ENCODE data around the gene GLIPR1L1.

GLIPR1L1 gene, protein sequence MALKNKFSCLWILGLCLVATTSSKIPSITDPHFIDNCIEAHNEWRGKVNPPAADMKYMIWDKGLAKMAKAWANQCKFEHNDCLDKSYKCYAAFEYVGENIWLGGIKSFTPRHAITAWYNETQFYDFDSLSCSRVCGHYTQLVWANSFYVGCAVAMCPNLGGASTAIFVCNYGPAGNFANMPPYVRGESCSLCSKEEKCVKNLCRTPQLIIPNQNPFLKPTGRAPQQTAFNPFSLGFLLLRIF

DNA sequence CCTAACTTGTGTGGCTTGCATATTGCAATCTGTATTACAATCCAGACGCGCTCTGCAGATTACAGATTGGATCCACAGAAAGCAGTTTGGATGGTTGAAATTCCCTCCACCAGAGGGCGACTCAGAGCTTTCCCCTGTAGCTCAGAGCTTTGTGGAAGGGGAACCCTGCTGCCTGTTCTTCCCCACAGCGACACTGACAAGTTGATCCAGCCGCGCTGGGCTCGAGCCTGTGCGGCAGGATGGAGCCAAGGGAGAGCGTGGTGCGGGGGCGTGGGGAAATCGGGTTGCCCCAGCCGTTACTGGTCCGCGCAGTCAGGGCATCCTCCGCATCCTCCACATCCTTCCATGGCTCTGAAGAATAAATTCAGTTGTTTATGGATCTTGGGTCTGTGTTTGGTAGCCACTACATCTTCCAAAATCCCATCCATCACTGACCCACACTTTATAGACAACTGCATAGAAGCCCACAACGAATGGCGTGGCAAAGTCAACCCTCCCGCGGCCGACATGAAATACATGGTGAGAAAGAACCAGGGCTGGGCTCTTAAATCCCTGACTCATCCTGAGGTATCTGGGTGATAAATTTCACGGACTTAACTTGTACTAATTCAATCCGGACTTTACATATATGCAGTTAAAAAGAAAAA lies at the start of gene GLIPR1L1:
Gene GLIPR1L1 (plus strand): TSS at position 287 of the 647 bp plus-strand sequence. CDS start 59 bp downstream, at position 346.
- DNase-seq (ENCODE audit: extremely low spot score): peak; percentile 76
- TF ChIP-seq CTBP1 (IDR thresholded peaks at IDR 0.05; ENCODE audit: borderline replicate concordance) (0 out of 2 replicates have a peak, but pooled peaks have one; percentile 42), ELF4 (IDR thresholded peaks at IDR 0.05) (no peak)
- TF ChIP-seq, protein P1, sequence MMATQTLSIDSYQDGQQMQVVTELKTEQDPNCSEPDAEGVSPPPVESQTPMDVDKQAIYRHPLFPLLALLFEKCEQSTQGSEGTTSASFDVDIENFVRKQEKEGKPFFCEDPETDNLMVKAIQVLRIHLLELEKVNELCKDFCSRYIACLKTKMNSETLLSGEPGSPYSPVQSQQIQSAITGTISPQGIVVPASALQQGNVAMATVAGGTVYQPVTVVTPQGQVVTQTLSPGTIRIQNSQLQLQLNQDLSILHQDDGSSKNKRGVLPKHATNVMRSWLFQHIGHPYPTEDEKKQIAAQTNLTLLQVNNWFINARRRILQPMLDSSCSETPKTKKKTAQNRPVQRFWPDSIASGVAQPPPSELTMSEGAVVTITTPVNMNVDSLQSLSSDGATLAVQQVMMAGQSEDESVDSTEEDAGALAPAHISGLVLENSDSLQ (IDR thresholded peaks at IDR 0.05): peak; percentile 57
- POLR2A ChIA-PET: interaction anchor here (0.6 to 1.1 kb wide), 2 partner anchors 56 to 1395 kb away, joined by 3 read pairs; partner anchors contain the start of gene GLIPR1L2
- CTCF ChIA-PET: interaction anchor here (0.6 to 1.1 kb wide), 4 partner anchors 9 to 423 kb away, joined by 3 to 5 read pairs (median 4); no protein-coding TSS in a partner anchor

DNA sequence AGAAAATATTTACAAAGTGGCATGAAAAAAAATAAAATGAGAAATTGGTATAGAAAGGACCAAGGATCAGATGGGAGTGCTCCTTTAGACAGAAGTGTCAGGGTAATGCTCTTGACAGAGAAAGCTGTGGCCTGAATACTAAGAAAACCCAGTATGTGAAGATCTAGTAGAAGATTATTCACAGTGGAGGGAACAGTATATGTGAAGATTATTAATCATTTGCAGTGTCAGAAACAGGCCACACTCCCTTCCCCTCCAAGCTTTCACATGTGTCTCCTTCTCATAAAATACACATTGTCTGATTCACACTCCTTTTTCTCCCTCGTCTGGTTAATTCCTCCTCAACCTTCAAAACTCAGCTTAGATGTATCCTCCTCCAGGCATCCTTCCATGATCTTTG lies 45.6 kb upstream of the GLIPR1L1 start:
- POLR2A ChIA-PET: no interaction called here
- CTCF ChIA-PET: interaction anchor here (0.8 to 1.0 kb wide), 2 partner anchors 486 to 546 kb away, joined by 3 read pairs; no protein-coding TSS in a partner anchor
- DNase-seq (ENCODE audit: extremely low spot score): no peak
- TF ChIP-seq SUZ12 (IDR thresholded peaks at IDR 0.05) (no peak), FOXM1 (IDR thresholded peaks at IDR 0.05; ENCODE audit: borderline replicate concordance) (no peak), TARDBP (IDR thresholded peaks at IDR 0.05) (no peak), L3MBTL2 (conservative IDR thresholded peaks at IDR 0.05) (no peak), CTBP1 (IDR thresholded peaks at IDR 0.05; ENCODE audit: borderline replicate concordance) (no peak), LEF1 (IDR thresholded peaks at IDR 0.05; ENCODE audit: borderline replicate concordance) (no peak), SP1 (IDR thresholded peaks at IDR 0.05) (no peak), NFRKB (IDR thresholded peaks at IDR 0.05) (no peak), BHLHE40 (IDR thresholded peaks at IDR 0.05; ENCODE audit: borderline replicate concordance) (no peak), ELF4 (IDR thresholded peaks at IDR 0.05) (no peak), ARNT (IDR thresholded peaks at IDR 0.05) (no peak), FOXA1 (IDR thresholded peaks at IDR 0.05) (no peak), ZNF384 (IDR thresholded peaks at IDR 0.05) (no peak)
- TF ChIP-seq, protein P1 (IDR thresholded peaks at IDR 0.05): no peak

DNA sequence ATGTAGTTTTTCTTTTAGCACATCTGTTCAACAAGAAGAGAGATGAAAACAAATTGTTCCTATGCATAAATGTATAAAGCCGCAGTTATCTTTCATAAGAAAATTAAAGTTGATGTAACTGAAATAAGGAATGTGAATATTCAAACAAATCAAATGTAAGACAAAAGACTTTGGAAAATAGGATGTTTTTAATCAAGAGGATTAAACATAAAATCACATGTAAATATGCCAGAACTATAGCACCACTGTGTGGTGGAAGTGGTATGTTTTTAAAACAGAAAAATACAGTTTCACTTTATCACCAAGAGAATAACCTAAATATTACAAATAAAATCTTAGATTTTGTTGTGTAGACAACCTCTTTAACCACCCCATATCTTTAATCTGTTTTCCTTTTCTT lies 44.7 kb upstream of the GLIPR1L1 start:
- TF ChIP-seq TARDBP (IDR thresholded peaks at IDR 0.05): no peak
- no peak for TF ChIP-seq HDGF (IDR thresholded peaks at IDR 0.05; ENCODE audit: borderline replicate concordance)
- TF ChIP-seq CTBP1 (IDR thresholded peaks at IDR 0.05; ENCODE audit: borderline replicate concordance): no peak
- no peak for TF ChIP-seq FOXA1 (IDR thresholded peaks at IDR 0.05)
- TF ChIP-seq NFRKB (IDR thresholded peaks at IDR 0.05): no peak
- no peak for TF ChIP-seq FOXK2 (IDR thresholded peaks at IDR 0.05)
- no peak for TF ChIP-seq BHLHE40 (IDR thresholded peaks at IDR 0.05; ENCODE audit: borderline replicate concordance)
- TF ChIP-seq, protein P1 (IDR thresholded peaks at IDR 0.05): no peak
- no peak for TF ChIP-seq ZNF384 (IDR thresholded peaks at IDR 0.05)
- TF ChIP-seq LEF1 (IDR thresholded peaks at IDR 0.05; ENCODE audit: borderline replicate concordance): no peak
- no peak for TF ChIP-seq ARNT (IDR thresholded peaks at IDR 0.05)
- no peak for TF ChIP-seq SUZ12 (IDR thresholded peaks at IDR 0.05)
- TF ChIP-seq L3MBTL2 (conservative IDR thresholded peaks at IDR 0.05): no peak
- TF ChIP-seq ELF4 (IDR thresholded peaks at IDR 0.05): no peak
- no peak for TF ChIP-seq FOXM1 (IDR thresholded peaks at IDR 0.05; ENCODE audit: borderline replicate concordance)
- TF ChIP-seq SP1 (IDR thresholded peaks at IDR 0.05): no peak
- ChIA-PET POLR2A (no interaction called here), CTCF (interaction anchor here (1.0 kb wide), 1 partner anchor 487 kb away, joined by 3 read pairs; no protein-coding TSS in a partner anchor)
- DNase-seq (ENCODE audit: extremely low spot score): no peak

DNA sequence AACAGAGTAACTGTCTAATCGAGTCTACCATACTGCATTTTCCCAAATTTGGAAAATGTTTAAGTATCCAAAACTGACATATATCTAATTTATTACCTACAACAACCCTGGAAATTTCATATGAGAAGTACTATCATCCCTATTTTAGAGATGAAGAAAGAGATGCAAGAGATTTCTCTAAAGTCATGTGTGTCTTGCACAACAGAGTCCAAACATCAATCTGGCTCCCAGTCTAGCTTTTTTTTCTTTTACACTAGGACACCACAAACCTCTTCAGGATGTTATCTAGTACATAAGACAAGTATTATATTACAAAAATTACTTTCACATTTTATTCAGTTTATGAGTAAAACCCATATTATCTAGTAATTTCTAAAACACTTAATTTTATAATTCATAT lies 43.5 kb upstream of the GLIPR1L1 start:
- DNase-seq (ENCODE audit: extremely low spot score): no peak
- ChIA-PET CTCF (no interaction called here), POLR2A (no interaction called here)
- TF ChIP-seq FOXK2 (IDR thresholded peaks at IDR 0.05) (no peak), SP1 (IDR thresholded peaks at IDR 0.05) (no peak), ARNT (IDR thresholded peaks at IDR 0.05) (no peak), NFRKB (IDR thresholded peaks at IDR 0.05) (no peak), ZNF384 (IDR thresholded peaks at IDR 0.05) (no peak), HDGF (IDR thresholded peaks at IDR 0.05; ENCODE audit: borderline replicate concordance) (no peak)
- TF ChIP-seq, protein P1 (IDR thresholded peaks at IDR 0.05): no peak

DNA sequence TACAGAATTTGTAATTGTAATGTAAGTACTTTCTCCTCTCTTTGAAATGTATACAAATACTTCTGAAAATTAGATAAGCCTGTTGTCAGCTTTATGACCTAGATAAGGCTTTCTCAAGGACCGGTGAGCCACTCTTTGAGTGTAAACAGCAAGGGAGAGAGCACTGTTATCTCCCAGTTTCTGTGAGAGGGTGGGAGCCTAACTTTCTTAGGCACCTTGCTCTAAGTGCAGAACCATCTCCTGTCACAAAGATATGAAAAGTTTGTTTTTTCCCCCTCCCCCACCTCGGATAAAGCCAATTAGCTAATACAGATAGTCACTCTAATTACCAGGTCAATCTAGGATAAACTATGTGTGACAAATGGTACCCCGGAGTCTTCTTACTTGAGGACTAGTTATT lies 40.1 kb upstream of the GLIPR1L1 start:
- TF ChIP-seq CTBP1 (IDR thresholded peaks at IDR 0.05; ENCODE audit: borderline replicate concordance) (no peak), BHLHE40 (IDR thresholded peaks at IDR 0.05; ENCODE audit: borderline replicate concordance) (no peak), FOXK2 (IDR thresholded peaks at IDR 0.05) (no peak), LEF1 (IDR thresholded peaks at IDR 0.05; ENCODE audit: borderline replicate concordance) (no peak), FOXA1 (IDR thresholded peaks at IDR 0.05) (no peak), ELF4 (IDR thresholded peaks at IDR 0.05) (no peak), NFRKB (IDR thresholded peaks at IDR 0.05) (no peak), ARNT (IDR thresholded peaks at IDR 0.05) (no peak), ZNF384 (IDR thresholded peaks at IDR 0.05) (no peak), L3MBTL2 (conservative IDR thresholded peaks at IDR 0.05) (no peak), HDGF (IDR thresholded peaks at IDR 0.05; ENCODE audit: borderline replicate concordance) (no peak), SUZ12 (IDR thresholded peaks at IDR 0.05) (no peak)
- TF ChIP-seq, protein P1 (IDR thresholded peaks at IDR 0.05): no peak
- CTCF ChIA-PET: no interaction called here
- POLR2A ChIA-PET: no interaction called here
- DNase-seq (ENCODE audit: extremely low spot score): no peak
